GM19452 (cell line): ENCODE data around the gene ABTB1.
"Not testable (repeated sequence)": the region's sequence is repeated elsewhere in the genome, so short reads cannot be mapped to it uniquely, and the experiment has no call there.

ENCODE experiments used
- ATAC-seq: cut with Tn5 transposase; IDR thresholded peaks from one replicate; pipeline ENCODE4 v1.9.1; 2021; ENCODE audit not compliant: unreplicated experiment

The ABTB1 gene

GRCh38 chr3:127700406-127700805 is 27.7 kb downstream of the ABTB1 start:
- ATAC-seq = no peak

GRCh38 chr3:127701280-127701911 is 28.6 kb downstream of the ABTB1 start:
- ATAC-seq = no peak

- no peak for ATAC-seq
These were observed 29.4 kb downstream of the ABTB1 start for GRCh38 chr3:127702151-127702578.

GRCh38 chr3:127704840-127705239 is 32.1 kb downstream of the ABTB1 start:
- ATAC-seq = not testable (repeated sequence)

GRCh38 chr3:127706312-127706711 is 33.6 kb downstream of the ABTB1 start:
- ATAC-seq = no peak

- no peak for ATAC-seq
These were observed 34.1 kb downstream of the ABTB1 start for GRCh38 chr3:127706785-127707351.

- no peak for ATAC-seq
These were observed 35.2 kb downstream of the ABTB1 start for GRCh38 chr3:127707851-127708411.

- ATAC-seq = no peak
These were observed 36.1 kb downstream of the ABTB1 start for GRCh38 chr3:127708837-127709236.

- ATAC-seq = no peak
These were observed 36.7 kb downstream of the ABTB1 start for GRCh38 chr3:127709320-127710060.

- no peak for ATAC-seq
These were observed 37.6 kb downstream of the ABTB1 start for GRCh38 chr3:127710155-127710941.

GRCh38 chr3:127711021-127711695 is 38.4 kb downstream of the ABTB1 start:
- no peak for ATAC-seq

- no peak for ATAC-seq
These were observed 39.1 kb downstream of the ABTB1 start for GRCh38 chr3:127711896-127712295.

GRCh38 chr3:127712461-127712860 is 39.7 kb downstream of the ABTB1 start:
- ATAC-seq = no peak

- no peak for ATAC-seq
These were observed 40.4 kb downstream of the ABTB1 start for GRCh38 chr3:127712881-127713771.

GRCh38 chr3:127714125-127714571 is 41.4 kb downstream of the ABTB1 start:
- no peak for ATAC-seq

- no peak for ATAC-seq
These were observed 42.1 kb downstream of the ABTB1 start for GRCh38 chr3:127714866-127715265.

- ATAC-seq = no peak
These were observed 42.8 kb downstream of the ABTB1 start for GRCh38 chr3:127715532-127715931.

GRCh38 chr3:127716384-127716783 is 43.6 kb downstream of the ABTB1 start:
- no peak for ATAC-seq
